ENCODE measurements around the gene PNMA8B. TPM values are rescaled to one million over a fixed set of nuclear protein-coding genes. Genes with fewer than 3 reads are reported as not detected.
A peak's percentile ranks its signal among the peaks of the same experiment; 100 is the strongest.
"Not testable (repeated sequence)": the region's sequence is repeated elsewhere in the genome, so short reads cannot be mapped to it uniquely, and the experiment has no call there.

PNMA8B gene
- total RNA-seq, 2 donors from 2014 or later: 0.05 to 0.12 TPM

GRCh38 chr19:46526801-46527200, 31.1 kb upstream of the PNMA8B start:
- ATAC-seq (replicated peaks in 1 of 2); DNase-seq; H3K9me3 Mint-ChIP-seq; H3K4me3 Mint-ChIP-seq; H3K27ac Mint-ChIP-seq; H3K27me3 Mint-ChIP-seq (ENCODE audit: low read depth): not testable (repeated sequence)
- Mint-ChIP-seq H3K4me1 (ENCODE audit: low read depth) (peaks cover 48% of the 10 kb centered on the region), H3K36me3 (ENCODE audit: insufficient read depth in 2 of 2) (peaks cover 9 to 11% of the 10 kb centered on the region in 2 donors)

GRCh38 chr19:46524308-46524707, 28.6 kb upstream of the PNMA8B start:
- H3K4me3 Mint-ChIP-seq: no peak overlapping the region
- H3K27me3 Mint-ChIP-seq (ENCODE audit: low read depth): no peaks in the 10 kb centered on the region
- peaks cover 52% of the 10 kb centered on the region for H3K4me1 Mint-ChIP-seq (ENCODE audit: low read depth)
- ATAC-seq (replicated peaks in 1 of 2) (peak; percentile 44 to 54), DNase-seq (no peak)
- peaks cover 2 to 9% of the 10 kb centered on the region in 2 donors for H3K9me3 Mint-ChIP-seq
- peaks cover 9 to 11% of the 10 kb centered on the region in 2 donors for H3K36me3 Mint-ChIP-seq (ENCODE audit: insufficient read depth in 2 of 2)
- H3K27ac Mint-ChIP-seq: peak overlapping the region; percentile 50

- H3K27me3 Mint-ChIP-seq (ENCODE audit: low read depth); H3K9me3 Mint-ChIP-seq: not testable (repeated sequence)
- ATAC-seq (replicated peaks in 1 of 2) (peak; percentile 95 to 96), DNase-seq (peak; percentile 45 to 52)
- H3K27ac Mint-ChIP-seq: peak overlapping the region; percentile 98
- peaks cover 9 to 11% of the 10 kb centered on the region in 2 donors for H3K36me3 Mint-ChIP-seq (ENCODE audit: insufficient read depth in 2 of 2)
- peaks cover 50% of the 10 kb centered on the region for H3K4me1 Mint-ChIP-seq (ENCODE audit: low read depth)
- H3K4me3 Mint-ChIP-seq: peak overlapping the region; percentile 81 to 84
These were observed 27.3 kb upstream of the PNMA8B start for GRCh38 chr19:46522988-46523387.

GRCh38 chr19:46521241-46521868, 25.7 kb upstream of the PNMA8B start:
- ATAC-seq (replicated peaks in 1 of 2) (no peak), DNase-seq (no peak)
- Mint-ChIP-seq H3K27ac (peak overlapping the region; percentile 15), H3K9me3 (peaks cover 2 to 9% of the 10 kb centered on the region in 2 donors), H3K4me3 (no peak overlapping the region), H3K36me3 (ENCODE audit: insufficient read depth in 2 of 2) (peaks cover 9 to 11% of the 10 kb centered on the region in 2 donors), H3K27me3 (ENCODE audit: low read depth) (no peaks in the 10 kb centered on the region), H3K4me1 (ENCODE audit: low read depth) (peaks cover 52% of the 10 kb centered on the region)

- H3K27me3 Mint-ChIP-seq (ENCODE audit: low read depth): no peaks in the 10 kb centered on the region
- H3K9me3 Mint-ChIP-seq: peaks cover 2 to 9% of the 10 kb centered on the region in 2 donors
- H3K4me1 Mint-ChIP-seq (ENCODE audit: low read depth): peaks cover 55% of the 10 kb centered on the region
- DNase-seq (no peak), ATAC-seq (replicated peaks in 1 of 2) (no peak)
- H3K4me3 Mint-ChIP-seq: no peak overlapping the region
- H3K27ac Mint-ChIP-seq: no peak overlapping the region
- peaks cover 7 to 10% of the 10 kb centered on the region in 2 donors for H3K36me3 Mint-ChIP-seq (ENCODE audit: insufficient read depth in 2 of 2)
These were observed 24.9 kb upstream of the PNMA8B start for GRCh38 chr19:46520616-46521015.

- no peaks in the 10 kb centered on the region for H3K36me3 Mint-ChIP-seq (ENCODE audit: insufficient read depth in 2 of 2)
- H3K9me3 Mint-ChIP-seq: peaks cover 0 to 2% of the 10 kb centered on the region in 2 donors
- no peak for ATAC-seq (replicated peaks in 1 of 2)
- H3K4me3 Mint-ChIP-seq: no peak overlapping the region
- H3K27me3 Mint-ChIP-seq (ENCODE audit: low read depth): peaks cover 11% of the 10 kb centered on the region
- DNase-seq: no peak
- no peak overlapping the region for H3K27ac Mint-ChIP-seq
- peaks cover 45% of the 10 kb centered on the region for H3K4me1 Mint-ChIP-seq (ENCODE audit: low read depth)
These were observed 21.8 kb upstream of the PNMA8B start for GRCh38 chr19:46517471-46517870.

- Mint-ChIP-seq H3K27me3 (ENCODE audit: low read depth) (peaks cover 25% of the 10 kb centered on the region), H3K9me3 (peaks cover 3 to 8% of the 10 kb centered on the region in 2 donors), H3K27ac (no peak overlapping the region), H3K36me3 (ENCODE audit: insufficient read depth in 2 of 2) (peaks cover 2 to 6% of the 10 kb centered on the region in 2 donors), H3K4me1 (ENCODE audit: low read depth) (peaks cover 33% of the 10 kb centered on the region), H3K4me3 (no peak overlapping the region)
- no peak for DNase-seq
- ATAC-seq (replicated peaks in 1 of 2): peak; percentile 63 to 65
These were observed 20.2 kb upstream of the PNMA8B start for GRCh38 chr19:46515879-46516350.

- Mint-ChIP-seq H3K27ac (no peak overlapping the region), H3K4me3 (no peak overlapping the region), H3K36me3 (ENCODE audit: insufficient read depth in 2 of 2) (peaks cover 3 to 8% of the 10 kb centered on the region in 2 donors), H3K9me3 (peaks cover 4 to 9% of the 10 kb centered on the region in 2 donors), H3K4me1 (ENCODE audit: low read depth) (peaks cover 26% of the 10 kb centered on the region), H3K27me3 (ENCODE audit: low read depth) (peaks cover 26% of the 10 kb centered on the region)
- ATAC-seq (replicated peaks in 1 of 2) (no peak), DNase-seq (no peak)
These were observed 19.6 kb upstream of the PNMA8B start for GRCh38 chr19:46515290-46515609.

- Mint-ChIP-seq H3K36me3 (ENCODE audit: insufficient read depth in 2 of 2) (peaks cover 3 to 8% of the 10 kb centered on the region in 2 donors), H3K27me3 (ENCODE audit: low read depth) (peaks cover 26% of the 10 kb centered on the region), H3K4me1 (ENCODE audit: low read depth) (peaks cover 23% of the 10 kb centered on the region), H3K27ac (no peak overlapping the region), H3K4me3 (no peak overlapping the region), H3K9me3 (peaks cover 4 to 9% of the 10 kb centered on the region in 2 donors)
- no peak for DNase-seq
- no peak for ATAC-seq (replicated peaks in 1 of 2)
These were observed 19.1 kb upstream of the PNMA8B start for GRCh38 chr19:46514589-46515289.

GRCh38 chr19:46513461-46514236, 18.0 kb upstream of the PNMA8B start:
- H3K27me3 Mint-ChIP-seq (ENCODE audit: low read depth): peaks cover 26% of the 10 kb centered on the region
- no peak overlapping the region for H3K27ac Mint-ChIP-seq
- H3K4me3 Mint-ChIP-seq: no peak overlapping the region
- H3K4me1 Mint-ChIP-seq (ENCODE audit: low read depth): peaks cover 23% of the 10 kb centered on the region
- ATAC-seq (replicated peaks in 1 of 2) (peak; percentile 70 to 86), DNase-seq (peak; percentile 79 to 84)
- peaks cover 3 to 8% of the 10 kb centered on the region in 2 donors for H3K36me3 Mint-ChIP-seq (ENCODE audit: insufficient read depth in 2 of 2)
- H3K9me3 Mint-ChIP-seq: peaks cover 4 to 9% of the 10 kb centered on the region in 2 donors

- peaks cover 3 to 8% of the 10 kb centered on the region in 2 donors for H3K36me3 Mint-ChIP-seq (ENCODE audit: insufficient read depth in 2 of 2)
- peaks cover 35% of the 10 kb centered on the region for H3K27me3 Mint-ChIP-seq (ENCODE audit: low read depth)
- peaks cover 20% of the 10 kb centered on the region for H3K4me1 Mint-ChIP-seq (ENCODE audit: low read depth)
- DNase-seq (no peak), ATAC-seq (replicated peaks in 1 of 2) (no peak)
- H3K4me3 Mint-ChIP-seq: no peak overlapping the region
- no peak overlapping the region for H3K27ac Mint-ChIP-seq
- peaks cover 4 to 9% of the 10 kb centered on the region in 2 donors for H3K9me3 Mint-ChIP-seq
These were observed 15.6 kb upstream of the PNMA8B start for GRCh38 chr19:46511237-46511636.

GRCh38 chr19:46508206-46508605, 12.5 kb upstream of the PNMA8B start:
- ATAC-seq (replicated peaks in 1 of 2): no peak
- no peak overlapping the region for H3K4me3 Mint-ChIP-seq
- no peak overlapping the region for H3K27ac Mint-ChIP-seq
- H3K36me3 Mint-ChIP-seq (ENCODE audit: insufficient read depth in 2 of 2): peaks cover 3 to 8% of the 10 kb centered on the region in 2 donors
- no peaks in the 10 kb centered on the region for H3K4me1 Mint-ChIP-seq (ENCODE audit: low read depth)
- peaks cover 4 to 9% of the 10 kb centered on the region in 2 donors for H3K9me3 Mint-ChIP-seq
- no peak for DNase-seq
- H3K27me3 Mint-ChIP-seq (ENCODE audit: low read depth): peaks cover 24% of the 10 kb centered on the region

Measured in activated T-cell treated with anti-CD3 and anti-CD28 coated beads, Interleukin-2, amount 50 U/mL, for 72 hours (primary cell).